IMR-90 (cell line): ENCODE measurements around the gene NFATC3. TPM values are rescaled to one million over a fixed set of nuclear protein-coding genes. Genes with fewer than 3 reads are reported as not detected.

Experiments
- ATAC-seq: fragments of 200-7000 bp; cut with Tn5 transposase; 2 replicates; pipeline ENCODE4 v1.9.1; 2020; ENCODE audit warnings: low read depth, mild to moderate bottlenecking, moderate library complexity
- BruUV-seq: library from RNA; stranded (reverse); fragments of 400-500 nt; replicated peaks from 2 replicates; lab custom pipeline; 2021; lab: Mats Ljungman, UMichigan
- CTCF ChIA-PET: fragments of 300-600 bp; formaldehyde crosslinking; extraction: SDS; loops from one replicate; lab custom pipeline; 2021; ENCODE audit warnings: antibody characterized with exemption; lab: Yijun Ruan, JAX
- POLR2A ChIA-PET: fragments of 300-600 bp; sonication (Branson Sonifier 250); formaldehyde crosslinking; loops from one replicate; lab custom pipeline; 2022; ENCODE audit warnings: antibody characterized with exemption; ENCODE audit not compliant: unreplicated experiment; lab: Charles Lee
- DNase-seq: peaks from one replicate; pipeline ENCODE4 v3.0.0; 2013
- H2AFZ ChIP-seq: replicated peaks from 2 replicates; pipeline ENCODE3; 2013; ENCODE audit warnings: low read length, mild to moderate bottlenecking; ENCODE audit not compliant: poor library complexity
- H2AK5ac ChIP-seq: 2 replicates; pipeline ENCODE4 v1.6.1; 2013; ENCODE audit warnings: low read depth, low read length, inconsistent platforms
- H2AK9ac ChIP-seq: replicated peaks from 2 replicates; pipeline ENCODE3; 2013; ENCODE audit warnings: mild to moderate bottlenecking, low read depth, low read length, moderate library complexity; ENCODE audit not compliant: poor library complexity
- H2BK120ac ChIP-seq: 2 replicates; pipeline ENCODE4 v1.6.1; 2013; ENCODE audit warnings: low read depth, low read length, inconsistent platforms
- H2BK15ac ChIP-seq: 3 replicates; pipeline ENCODE4 v1.6.1; 2013; ENCODE audit warnings: low read depth, low read length, inconsistent platforms
- H2BK20ac ChIP-seq: 2 replicates; pipeline ENCODE4 v1.6.1; 2013; ENCODE audit warnings: low read depth, mild to moderate bottlenecking, inconsistent platforms, low read length, moderate library complexity
- H2BK5ac ChIP-seq: 2 replicates; pipeline ENCODE4 v1.6.1; 2013; ENCODE audit warnings: mild to moderate bottlenecking, low read depth, low read length, inconsistent platforms; ENCODE audit not compliant: poor library complexity, severe bottlenecking
- H3K14ac ChIP-seq: replicated peaks from 2 replicates; pipeline ENCODE4 v1.6.1; 2013; ENCODE audit warnings: low read depth, low read length, inconsistent platforms
- H3K18ac ChIP-seq: 2 replicates; pipeline ENCODE4 v1.6.1; 2013; ENCODE audit warnings: low read depth, low read length, control low read depth
- H3K23ac ChIP-seq: 2 replicates; pipeline ENCODE4 v1.6.1; 2013; ENCODE audit warnings: low read depth, low read length, inconsistent platforms
- H3K27ac ChIP-seq: 2 replicates; pipeline ENCODE4 v1.5.1; 2013; ENCODE audit warnings: mild to moderate bottlenecking, control low read depth, low read length; ENCODE audit not compliant: insufficient read depth
- H3K27me3 ChIP-seq: 2 replicates; pipeline ENCODE4 v1.6.1; 2013; ENCODE audit warnings: low read length; ENCODE audit not compliant: control insufficient read depth, insufficient read depth
- H3K36me3 ChIP-seq: 2 replicates; pipeline ENCODE4 v1.6.1; 2013; ENCODE audit warnings: low read length, mixed read lengths; ENCODE audit not compliant: control insufficient read depth, insufficient read depth
- H3K4ac ChIP-seq: 2 replicates; pipeline ENCODE4 v1.6.1; 2013; ENCODE audit warnings: low read depth, low read length, inconsistent platforms
- H3K4me1 ChIP-seq: 2 replicates; pipeline ENCODE4 v1.6.1; 2013; ENCODE audit warnings: low read length, mixed read lengths; ENCODE audit not compliant: control insufficient read depth, insufficient read depth
- H3K4me2 ChIP-seq: 2 replicates; pipeline ENCODE4 v1.6.1; 2013; ENCODE audit warnings: low read depth, mild to moderate bottlenecking, control low read depth, low read length, moderate library complexity
- H3K4me3 ChIP-seq: 2 replicates; pipeline ENCODE4 v1.5.1; 2013; ENCODE audit warnings: low read depth, mild to moderate bottlenecking, control low read depth, low read length, moderate library complexity; ENCODE audit not compliant: insufficient read depth
- H3K56ac ChIP-seq: 2 replicates; pipeline ENCODE4 v1.6.1; 2013; ENCODE audit warnings: low read length, inconsistent platforms; ENCODE audit not compliant: insufficient read depth; ENCODE audit errors: extremely low read depth
- H3K79me1 ChIP-seq, 2 experiments: 2 replicates each; pipeline ENCODE4 v1.6.1; 2013; ENCODE audit warnings: low read length in 2 of 2, inconsistent platforms in 1 of 2, low read depth in 1 of 2
- H3K9ac ChIP-seq: 2 replicates; pipeline ENCODE4 v1.6.1; 2013; ENCODE audit warnings: low read depth, low read length, control low read depth
- H3K9me1 ChIP-seq: 2 replicates; pipeline ENCODE4 v1.6.1; 2013; ENCODE audit warnings: low read length, inconsistent platforms; ENCODE audit not compliant: insufficient read depth
- H3K9me3 ChIP-seq: 2 replicates; pipeline ENCODE4 v1.6.1; 2013; ENCODE audit warnings: low read length; ENCODE audit not compliant: control insufficient read depth, insufficient read depth
- H4K20me1 ChIP-seq: 2 replicates; pipeline ENCODE4 v1.6.1; 2013; ENCODE audit warnings: low read length, inconsistent platforms; ENCODE audit not compliant: insufficient read depth
- H4K5ac ChIP-seq: 2 replicates; pipeline ENCODE4 v1.6.1; 2013; ENCODE audit warnings: mild to moderate bottlenecking, low read depth, low read length, control low read depth
- H4K8ac ChIP-seq, 2 experiments: 2 replicates each; pipeline ENCODE4 v1.6.1; 2013; ENCODE audit warnings: low read depth in 2 of 2, low read length in 2 of 2, control low read depth in 1 of 2, inconsistent platforms in 1 of 2
- H4K91ac ChIP-seq: 2 replicates; pipeline ENCODE4 v1.6.1; 2013; ENCODE audit warnings: low read depth, low read length, inconsistent platforms; ENCODE audit not compliant: insufficient read depth
- POLR2A ChIP-seq: IDR thresholded peaks from 2 replicates; pipeline ENCODE4 v1.6.1; 2012; ENCODE audit warnings: mild to moderate bottlenecking, low read depth, low read length
- WGBS, 2 experiments: methylation state at CpG; one replicate each; pipeline versions ENCODE4 v1.1.5 to v1.1.7; 2013; ENCODE audit warnings: missing lambda C conversion rate in 2 of 2; ENCODE audit not compliant: insufficient read length in 1 of 2; ENCODE audit errors: extremely low coverage in 2 of 2; 5-methylcytosine and 5-hydroxymethylcytosine counted together
- dilution Hi-C: fragments of 300-500 bp; cut with HindIII; formaldehyde crosslinking; loops from one replicate; pipeline ENCODE4 v1.14.3; 2018; ENCODE audit warnings: low sequenced_read_pairs; ENCODE audit not compliant: unreplicated experiment
- in situ Hi-C: fragments of 300-500 bp; cut with MboI; formaldehyde crosslinking; loops from 3 replicates; pipeline ENCODE4 v1.14.3; 2019; ENCODE audit warnings: low sequenced_read_pairs, inconsistent platforms, mixed read lengths
- intact Hi-C: fragments of 100-400 bp; cut with micrococcal nuclease; formaldehyde crosslinking; loops from 2 replicates; pipeline ENCODE4 v1.10.0; 2022
- polyA plus RNA-seq, 3 experiments: library from polyadenylated mRNA; depleted of rRNA; stranded (reverse); fragments of >200 nt; gene quantifications; 2 replicates each; pipeline ENCODE4 v1.2.3, GENCODE V29; 2012; ENCODE audit warnings: low replicate concordance in 1 of 3
- total RNA-seq: library from RNA; depleted of rRNA; stranded (reverse); fragments of >200 nt; gene quantifications from 2 replicates; pipeline ENCODE4 v1.2.3, GENCODE V29; 2012

The NFATC3 gene
- total and polyA plus RNA-seq, 2 of the 4 experiments (the other 2 are of a cell fraction): 6.3 to 21.5 TPM

DNA sequence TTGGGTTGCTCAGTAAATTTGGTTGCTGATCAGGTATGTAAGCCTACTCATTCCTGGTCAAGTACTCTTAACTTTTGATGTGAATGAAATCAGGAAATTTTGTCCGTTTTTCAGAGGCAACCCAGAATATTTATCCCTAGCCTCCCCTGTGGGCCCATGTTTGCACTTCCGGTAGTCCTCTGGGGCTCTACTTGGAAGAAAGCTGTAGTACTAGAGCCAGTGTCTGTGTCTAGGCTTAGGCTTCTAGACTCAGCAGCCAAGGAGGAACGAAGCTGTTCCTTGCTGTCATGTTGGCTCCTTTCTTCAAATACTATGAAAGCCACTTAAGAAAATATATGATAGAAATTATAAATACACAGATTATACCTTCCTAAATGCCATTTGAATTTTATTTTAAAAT is 129.6 kb downstream of the NFATC3 start:
- H3K27ac ChIP-seq: no peak overlapping the region
- H4K91ac ChIP-seq: no peak overlapping the region
- intact Hi-C loops: no loop called here
- H2BK5ac ChIP-seq: no peak overlapping the region
- H3K14ac ChIP-seq: no peak overlapping the region
- POLR2A ChIA-PET: no interaction called here
- dilution Hi-C loops: no loop called here
- H3K36me3 ChIP-seq: peaks cover 2% of the 10 kb centered on the region; the same call in 1 of the 2 replicates
- no peak overlapping the region for H2AK9ac ChIP-seq
- BruUV-seq: no TSS peak
- H2BK15ac ChIP-seq: no peak overlapping the region
- no peak overlapping the region for H2AK5ac ChIP-seq
- CTCF ChIA-PET: no interaction called here
- H2BK120ac ChIP-seq: no peak overlapping the region
- no peaks in the 10 kb centered on the region for H3K4me1 ChIP-seq
- no peak overlapping the region for H3K9ac ChIP-seq
- H3K9me1 ChIP-seq: peaks cover 5% of the 10 kb centered on the region
- no peak for ATAC-seq
- no peak for TF ChIP-seq POLR2A
- in situ Hi-C loops: no loop called here
- H4K5ac ChIP-seq: no peak overlapping the region
- H3K56ac ChIP-seq: peak overlapping the region; percentile 11; the same call in 1 of the 2 replicates
- no peak for DNase-seq
- no peaks in the 10 kb centered on the region for H3K27me3 ChIP-seq
- H3K4me2 ChIP-seq: no peak overlapping the region
- peaks cover 4 to 5% of the 10 kb centered on the region in 2 experiments; a peak in 2 of 4 replicates for H3K79me1 ChIP-seq
- H3K4ac ChIP-seq: no peak overlapping the region
- no peaks in the 10 kb centered on the region for H3K9me3 ChIP-seq
- no peak overlapping the region for H4K8ac ChIP-seq
- H4K20me1 ChIP-seq: no peaks in the 10 kb centered on the region
- no peak overlapping the region for H2BK20ac ChIP-seq
- no peak overlapping the region for H3K4me3 ChIP-seq
- WGBS, 2 experiments: no CpG with 5 or more reads among the region's 3 CpGs
- no peak overlapping the region for H3K23ac ChIP-seq
- H3K18ac ChIP-seq: no peak overlapping the region
- H2AFZ ChIP-seq: no peak overlapping the region
